Left cardiac atrium (tissue), 4 donors: Measurements from ENCODE around the gene PLD4. TPM values are rescaled to one million over a fixed set of nuclear protein-coding genes. Genes with fewer than 3 reads are reported as not detected.
A peak's percentile ranks its signal among the peaks of the same experiment; 100 is the strongest.
"Not testable (repeated sequence)": the region's sequence is repeated elsewhere in the genome, so short reads cannot be mapped to it uniquely, and the experiment has no call there.

Experiments
- ATAC-seq, 2 donors: fragments of 200-7000 bp; cut with Tn5 transposase; one replicate each; pipeline ENCODE4 v1.9.1; 2020; ENCODE audit warnings: mild to moderate bottlenecking in 2 of 2, moderate library complexity in 2 of 2
- DNase-seq: peaks from one replicate; pipeline ENCODE4 v3.0.0-alpha.2; 2020
- intact Hi-C, 2 donors: fragments of 100-400 bp; cut with DNase I; formaldehyde crosslinking; loops; one replicate each; pipeline versions ENCODE4 v1.14.1 to v1.15.1; 2022 to 2023
- total RNA-seq, 2 donors: library from RNA; stranded (reverse); fragmentation: NEBNext Ultra II Directional; extraction: Animal tissue kit (Norgen Biotek cat#: 25700); gene quantifications; one replicate each; pipeline ENCODE4 v1.2.1, GENCODE V29; 2021
- donor health status: DM: no; HTN: yes; CAD: no.
- donor health status: DM: no; HTN: yes; CAD: no; lungs with severe emphysema.
- donor health status: DM: yes; HTN: yes; CAD: no.
- donor health status: Dilated cardiomyopathy.

The PLD4 gene
- total RNA-seq, 2 donors from 2014 or later, result 0.13 to 0.24 TPM

DNA sequence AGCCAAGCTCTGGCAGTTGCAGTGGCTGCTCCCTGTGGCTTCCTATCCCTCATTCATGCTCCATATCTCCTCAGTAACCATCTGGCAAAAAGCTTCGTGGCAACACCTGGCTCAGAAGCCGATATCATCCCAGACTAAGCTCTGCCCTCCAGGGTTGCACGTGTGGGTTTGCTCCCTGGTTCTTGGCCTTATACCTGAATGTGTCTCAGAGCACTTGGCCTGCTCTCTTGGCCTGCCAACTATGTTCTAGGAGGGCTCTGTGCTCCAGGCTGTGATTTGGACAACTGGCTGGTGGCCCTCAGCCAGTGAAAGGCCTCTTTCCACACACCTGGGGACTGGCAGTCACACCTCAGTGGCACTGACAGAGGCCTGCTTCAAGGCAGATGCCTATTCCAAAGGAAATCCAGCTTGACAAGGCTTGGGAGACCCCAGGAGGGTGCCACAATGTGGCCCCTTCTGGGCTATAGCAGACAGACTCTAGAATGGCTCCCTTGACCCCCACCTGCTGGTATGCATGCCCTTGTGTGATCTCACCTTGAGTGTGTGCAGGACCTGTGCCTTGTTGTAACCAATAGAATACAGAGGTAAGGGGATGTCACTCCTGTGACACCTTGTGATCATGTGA is 10.5 kb downstream of the PLD4 start:
- intact Hi-C loops, result no loop called here
- DNase-seq, result no peak
- no peak for ATAC-seq

DNA sequence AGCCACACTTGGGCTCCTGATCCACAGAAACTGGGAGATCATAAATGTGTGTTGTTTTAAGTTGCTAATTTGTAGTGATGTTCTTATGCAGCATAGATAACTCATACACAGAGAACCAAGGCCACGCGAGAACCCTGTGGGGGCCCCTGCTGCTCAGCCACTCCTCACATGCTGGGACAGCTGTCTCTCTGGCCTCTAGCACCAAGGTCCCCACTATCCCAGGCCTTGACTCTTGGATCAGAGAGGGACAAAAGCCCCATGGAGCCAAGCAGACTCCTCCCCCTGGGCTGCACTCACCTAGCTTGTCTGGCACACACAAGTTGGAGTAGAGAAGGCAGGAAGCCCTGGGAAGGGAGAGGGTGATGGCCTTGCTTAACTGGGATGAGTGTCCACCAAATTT is 11.3 kb downstream of the PLD4 start:
- DNase-seq (peak; percentile 6), ATAC-seq (no peak)
- intact Hi-C loops, result no loop called here

DNA sequence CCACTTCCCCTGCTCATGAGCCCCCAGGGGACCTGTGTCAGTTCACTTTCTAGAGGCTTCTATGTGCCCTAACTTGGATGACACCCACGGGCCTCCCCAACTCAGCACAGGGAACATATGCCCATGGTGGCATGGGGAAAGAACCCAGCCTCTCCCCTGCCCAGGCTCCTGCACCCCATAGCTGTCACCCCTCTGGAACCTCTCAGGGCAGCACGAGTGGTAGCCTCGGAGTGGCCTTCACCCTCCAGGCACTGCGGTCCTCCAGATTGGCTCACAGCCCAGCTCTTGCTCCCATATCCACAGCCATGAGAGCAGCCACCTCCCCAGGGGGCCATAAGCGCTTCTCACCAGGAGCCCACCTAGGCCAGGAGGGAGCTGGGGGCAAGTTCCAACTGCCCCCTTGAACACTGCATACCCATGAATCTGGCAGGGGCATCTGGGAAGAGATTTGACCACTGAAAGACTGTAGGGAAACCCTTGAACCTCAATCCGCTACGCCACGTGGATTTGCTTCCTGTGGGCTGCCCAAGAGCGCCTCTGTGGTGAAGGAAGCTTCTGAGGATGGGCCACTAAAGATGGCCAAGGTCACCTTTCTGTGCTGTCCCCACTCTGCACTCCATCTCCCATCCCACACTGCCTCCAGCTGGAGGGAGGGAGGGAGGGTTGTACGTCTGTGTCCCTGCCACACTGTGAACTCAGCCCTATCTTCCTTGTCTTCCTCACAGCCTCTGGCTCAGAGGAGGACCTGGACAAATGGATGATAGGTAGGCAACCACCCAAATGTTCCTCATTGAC is 11.9 kb downstream of the PLD4 start:
- ATAC-seq (no peak), DNase-seq (peak; percentile 3)
- intact Hi-C loops, result no loop called here

DNA sequence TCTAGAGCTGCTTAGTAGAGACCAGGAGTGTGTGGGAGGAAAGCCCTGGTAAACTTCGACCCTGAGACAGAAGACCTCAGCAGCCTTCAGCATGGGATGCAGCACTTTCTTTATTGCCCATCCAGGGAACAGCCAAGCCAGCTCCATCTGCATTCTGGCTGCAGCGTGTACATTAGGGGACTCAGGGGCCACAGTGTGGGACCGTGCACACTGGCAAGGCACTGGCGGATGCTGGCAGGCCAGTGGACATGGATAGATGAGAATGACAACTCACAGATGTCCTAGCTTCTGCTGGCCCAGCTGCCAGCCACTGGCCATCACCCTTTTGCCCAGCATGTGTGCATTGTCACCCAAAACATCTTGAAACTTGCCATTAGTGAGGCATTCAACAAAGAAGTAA is 12.5 kb downstream of the PLD4 start:
- intact Hi-C loops, result no loop called here
- DNase-seq, result peak; percentile 7
- no peak for ATAC-seq

DNA sequence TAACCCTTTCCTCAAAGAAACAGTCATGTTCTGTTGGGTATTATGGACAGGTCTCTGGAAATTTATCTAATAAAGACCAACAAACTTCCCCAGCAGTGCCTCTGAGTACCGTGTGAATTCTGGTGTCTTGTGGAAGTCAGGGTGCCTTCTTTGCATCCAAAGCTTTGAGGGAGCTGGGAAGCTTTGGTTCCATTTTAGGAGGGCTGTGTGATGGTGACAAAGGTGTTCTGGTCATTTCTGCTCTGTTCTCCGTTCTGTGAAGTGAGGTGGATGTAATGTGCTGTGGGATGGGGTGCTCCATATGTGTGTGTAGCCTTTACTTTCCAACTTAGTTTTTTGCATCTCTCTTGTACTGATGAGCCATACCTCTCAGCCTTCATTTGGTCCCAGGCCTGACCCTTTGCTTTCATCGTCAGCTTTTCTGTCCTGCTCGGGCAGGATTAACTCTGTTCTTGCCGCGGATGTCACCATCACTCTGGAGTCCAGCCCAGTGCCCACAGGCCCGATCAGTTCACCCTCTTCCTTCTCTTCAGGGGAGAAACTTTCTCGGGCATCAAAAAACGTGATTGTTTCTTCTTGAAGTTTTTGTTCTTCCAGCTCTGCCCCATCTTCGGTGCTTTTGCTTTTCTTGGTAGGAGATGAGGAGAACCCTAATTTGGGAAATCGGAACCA is 13.2 kb downstream of the PLD4 start:
- intact Hi-C loops, result no loop called here
- ATAC-seq (no peak), DNase-seq (no peak)

DNA sequence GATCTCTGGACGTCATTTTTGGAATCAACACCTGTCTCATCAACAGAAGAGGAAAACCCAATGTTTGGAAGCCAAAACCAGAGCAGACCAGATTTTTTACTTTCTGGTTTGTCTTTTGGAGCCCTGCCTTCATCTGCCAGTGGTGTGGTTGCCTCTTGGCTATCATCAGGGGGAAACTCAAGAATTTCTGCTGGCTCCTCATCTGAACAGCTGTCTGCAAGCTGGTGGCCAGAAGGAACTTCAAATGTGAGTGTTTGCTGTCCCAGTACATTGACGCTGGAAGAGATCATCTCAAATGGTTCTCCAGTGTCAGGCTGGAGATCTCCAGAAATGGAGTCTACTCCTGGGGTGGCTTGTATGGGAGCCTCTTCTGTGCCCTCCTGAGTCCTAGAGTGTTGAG is 13.8 kb downstream of the PLD4 start:
- no peak for ATAC-seq
- intact Hi-C loops, result no loop called here
- no peak for DNase-seq

DNA sequence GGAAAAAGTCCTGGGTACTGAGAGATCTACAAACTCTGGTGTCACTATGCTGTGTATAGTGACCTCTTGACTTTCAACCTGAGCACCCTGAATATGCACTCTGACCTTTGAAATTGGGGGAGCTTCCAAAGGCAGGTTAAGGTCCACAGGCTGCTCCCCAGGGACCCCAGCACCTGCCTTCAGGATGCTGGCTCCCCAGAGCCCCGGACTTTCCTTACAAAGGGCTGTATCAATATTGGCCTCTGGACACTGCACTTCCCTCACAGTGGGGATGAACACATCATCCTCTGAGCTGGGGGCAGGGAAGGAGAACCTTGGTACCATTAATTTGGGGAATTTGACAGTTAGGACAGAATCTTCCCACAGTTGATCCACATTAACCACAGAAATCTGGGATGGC is 14.3 kb downstream of the PLD4 start:
- DNase-seq (peak; percentile 5), ATAC-seq (no peak)
- intact Hi-C loops, result no loop called here

DNA sequence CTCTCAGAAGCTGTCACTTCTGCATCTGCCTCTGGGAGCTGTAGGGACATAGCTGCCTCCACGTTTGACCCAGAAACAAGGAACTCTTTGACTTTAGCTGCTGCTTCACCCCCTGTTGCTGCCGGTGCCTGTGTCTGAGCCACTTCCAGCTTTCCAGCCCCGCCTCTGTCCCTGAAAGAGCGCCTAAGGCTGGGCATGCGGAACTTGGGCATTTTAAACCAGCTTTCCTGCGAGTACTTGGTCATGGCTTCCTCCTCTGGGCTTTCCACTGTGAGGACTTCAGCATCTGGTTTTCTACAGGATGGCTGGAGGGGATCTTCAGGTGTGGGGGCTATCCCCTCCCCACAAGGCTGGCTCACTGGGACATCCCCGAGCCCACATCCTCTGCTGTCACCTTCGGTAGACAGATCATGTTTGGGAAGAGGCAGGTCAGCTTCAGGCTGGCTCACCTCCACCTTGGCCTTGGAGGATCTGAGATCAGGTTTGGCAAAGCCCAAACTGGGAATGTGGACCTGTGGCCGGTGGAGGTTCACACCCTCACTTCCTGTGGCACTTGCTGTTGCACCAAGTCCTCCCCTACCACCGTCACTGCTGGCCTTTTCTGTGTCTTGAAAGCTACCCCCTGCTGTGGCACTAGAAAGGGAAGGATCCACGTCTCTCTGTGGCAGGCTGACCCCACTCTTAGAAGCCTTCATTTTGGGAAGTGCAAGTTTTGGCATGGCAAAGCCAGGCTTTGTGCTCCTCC is 15.2 kb downstream of the PLD4 start:
- intact Hi-C loops, result no loop called here
- DNase-seq (peak; percentile 8), ATAC-seq (no peak)

DNA sequence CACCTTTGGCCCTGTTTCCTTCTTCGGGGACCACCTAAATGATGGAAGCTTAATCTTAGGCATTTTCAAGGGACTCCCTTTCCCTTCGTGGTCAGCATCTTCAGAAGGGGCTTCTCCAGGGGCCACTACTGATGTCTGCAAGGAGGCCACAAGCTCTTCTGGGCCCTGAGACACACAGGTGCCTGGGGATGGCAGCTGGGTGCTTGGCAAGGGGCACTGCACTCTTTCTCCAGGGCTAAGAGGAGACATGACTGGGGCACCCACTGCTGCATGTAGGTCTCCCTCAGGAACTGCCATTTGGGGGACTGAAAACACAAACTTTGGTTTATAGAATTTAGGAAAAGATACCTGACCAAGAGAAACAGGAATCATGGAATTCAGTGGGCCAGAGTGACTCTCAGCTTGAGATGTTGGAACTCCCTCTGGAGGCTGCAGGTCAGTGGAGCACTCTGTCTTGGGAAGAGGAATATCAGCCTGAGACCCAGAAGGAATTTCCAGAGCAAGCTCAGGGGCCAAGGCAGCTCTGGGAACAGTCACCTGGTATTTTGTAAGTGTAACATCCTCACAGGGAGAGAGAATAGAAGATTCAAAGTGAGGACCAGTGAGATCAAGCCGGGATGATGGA is 16.0 kb downstream of the PLD4 start:
- ATAC-seq, result no peak
- peak; percentile 3 for DNase-seq
- intact Hi-C loops, result no loop called here

DNA sequence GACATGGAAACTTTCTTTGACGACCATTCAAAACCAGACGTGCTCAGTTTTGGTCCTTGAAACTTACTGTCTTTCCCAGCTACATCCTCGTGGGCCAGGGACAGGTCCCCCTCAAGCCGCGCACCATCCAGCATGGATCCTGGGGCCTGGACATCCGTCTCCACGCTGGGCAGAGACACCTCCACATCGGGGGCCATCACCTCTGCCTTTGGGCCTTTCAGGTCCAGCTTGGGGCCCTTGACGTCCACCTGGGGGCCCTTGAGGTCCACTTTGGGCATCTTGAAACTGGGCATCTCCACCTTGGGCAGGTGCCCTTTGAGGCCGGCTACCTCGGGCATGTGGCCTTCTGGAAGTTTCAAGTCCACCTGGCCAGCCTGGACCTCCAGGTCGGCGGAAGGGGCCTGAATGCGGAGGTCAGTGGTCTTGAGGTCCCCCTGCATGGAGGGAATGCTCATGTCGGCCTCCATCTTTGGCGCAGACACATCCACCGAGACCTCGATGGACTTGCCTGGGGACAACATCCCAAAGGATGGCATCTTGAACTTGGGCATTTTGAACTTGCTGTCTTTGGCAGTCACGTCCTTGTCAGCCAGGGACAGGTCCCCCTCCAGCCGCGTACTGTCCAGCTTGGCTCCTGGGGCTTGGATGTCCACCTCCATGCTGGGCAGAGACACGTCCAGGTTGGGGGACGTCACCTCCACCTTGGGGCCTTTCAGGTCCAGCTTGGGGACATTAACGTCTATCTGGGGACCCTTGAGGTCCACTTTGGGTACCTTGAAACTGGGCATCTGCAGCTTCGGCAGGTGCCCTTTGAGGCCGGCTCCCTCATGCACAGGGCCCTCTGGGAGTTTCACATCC is 17.1 kb downstream of the PLD4 start:
- intact Hi-C loops, result no loop called here
- ATAC-seq (no peak), DNase-seq (peak; percentile 20)

DNA sequence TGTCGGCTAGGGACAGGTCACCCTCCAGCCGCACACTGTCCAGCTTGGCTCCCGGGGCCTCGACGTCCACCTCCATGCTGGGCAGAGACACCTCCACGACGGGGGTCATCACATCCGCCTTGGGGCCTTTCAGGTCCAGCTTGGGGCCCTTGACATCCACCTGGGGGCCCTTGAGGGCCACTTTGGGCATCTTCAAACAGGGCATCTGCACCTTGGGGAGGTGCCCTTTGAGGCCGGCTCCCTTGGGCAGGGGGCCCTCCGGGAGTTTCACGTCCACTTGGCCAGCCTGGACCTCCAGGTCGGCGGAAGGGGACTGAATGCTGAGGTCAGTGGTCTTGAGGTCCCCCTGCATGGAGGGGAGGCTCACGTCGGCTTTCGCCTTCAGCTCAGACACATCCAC is 17.9 kb downstream of the PLD4 start:
- intact Hi-C loops, result no loop called here
- peak; percentile 15 for DNase-seq
- no peak for ATAC-seq

DNA sequence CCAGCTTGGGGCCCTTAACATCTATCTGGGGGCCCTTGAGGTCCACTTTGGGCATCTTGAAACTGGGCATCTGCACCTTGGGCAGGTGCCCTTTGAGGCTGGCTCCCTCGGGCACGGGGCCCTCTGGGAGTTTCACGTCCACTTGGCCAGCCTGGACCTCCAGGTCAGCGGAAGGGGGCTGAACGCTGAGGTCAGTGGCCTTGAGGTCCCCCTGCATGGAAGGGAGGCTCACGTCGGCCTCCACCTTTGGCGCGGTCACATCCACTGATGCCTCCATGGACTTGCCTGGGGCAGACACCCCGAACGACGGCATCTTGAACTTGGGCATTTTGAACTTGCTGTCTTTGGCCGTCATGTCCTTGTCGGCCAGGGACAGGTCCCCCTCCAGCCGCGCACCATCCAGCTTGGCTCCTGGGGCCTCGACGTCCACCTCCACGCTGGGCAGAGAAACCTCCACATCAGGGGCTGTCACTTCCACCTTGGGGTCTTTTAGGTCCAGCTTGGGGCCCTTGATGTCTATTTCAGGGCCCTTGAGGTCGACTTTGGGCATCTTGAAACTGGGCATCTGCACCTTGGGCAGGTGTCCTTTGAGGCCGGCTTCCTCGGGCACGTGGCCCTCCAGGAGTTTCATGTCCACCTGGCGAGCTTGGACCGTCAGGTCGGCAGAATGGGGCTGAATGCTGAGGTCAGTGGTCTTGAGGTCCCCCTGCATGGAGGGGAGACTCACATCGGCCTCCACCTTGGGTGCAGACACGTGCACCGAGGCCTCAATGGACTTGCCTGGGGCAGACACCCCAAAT is 18.7 kb downstream of the PLD4 start:
- peak; percentile 16 for DNase-seq
- ATAC-seq, result not testable (repeated sequence)

DNA sequence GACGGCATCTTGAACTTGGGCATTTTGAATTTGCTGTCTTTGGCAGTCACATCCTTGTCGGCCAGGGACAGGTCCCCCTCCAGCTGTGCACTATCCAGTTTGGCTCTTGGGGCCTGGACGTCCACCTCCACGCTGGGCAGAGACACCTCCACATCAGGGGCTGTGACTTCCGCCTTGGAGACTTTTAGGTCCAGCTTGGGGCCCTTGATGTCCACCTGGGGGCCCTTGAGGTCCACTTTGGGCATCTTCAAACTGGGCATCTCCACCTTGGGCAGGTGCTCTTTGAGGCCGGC is 19.3 kb downstream of the PLD4 start:
- intact Hi-C loops, result not testable (repeated sequence)
- peak; percentile 7 for DNase-seq

More for the DNA sequence above, 18.7 kb downstream of the PLD4 start:
- intact Hi-C loops, result not testable (repeated sequence)

DNA sequence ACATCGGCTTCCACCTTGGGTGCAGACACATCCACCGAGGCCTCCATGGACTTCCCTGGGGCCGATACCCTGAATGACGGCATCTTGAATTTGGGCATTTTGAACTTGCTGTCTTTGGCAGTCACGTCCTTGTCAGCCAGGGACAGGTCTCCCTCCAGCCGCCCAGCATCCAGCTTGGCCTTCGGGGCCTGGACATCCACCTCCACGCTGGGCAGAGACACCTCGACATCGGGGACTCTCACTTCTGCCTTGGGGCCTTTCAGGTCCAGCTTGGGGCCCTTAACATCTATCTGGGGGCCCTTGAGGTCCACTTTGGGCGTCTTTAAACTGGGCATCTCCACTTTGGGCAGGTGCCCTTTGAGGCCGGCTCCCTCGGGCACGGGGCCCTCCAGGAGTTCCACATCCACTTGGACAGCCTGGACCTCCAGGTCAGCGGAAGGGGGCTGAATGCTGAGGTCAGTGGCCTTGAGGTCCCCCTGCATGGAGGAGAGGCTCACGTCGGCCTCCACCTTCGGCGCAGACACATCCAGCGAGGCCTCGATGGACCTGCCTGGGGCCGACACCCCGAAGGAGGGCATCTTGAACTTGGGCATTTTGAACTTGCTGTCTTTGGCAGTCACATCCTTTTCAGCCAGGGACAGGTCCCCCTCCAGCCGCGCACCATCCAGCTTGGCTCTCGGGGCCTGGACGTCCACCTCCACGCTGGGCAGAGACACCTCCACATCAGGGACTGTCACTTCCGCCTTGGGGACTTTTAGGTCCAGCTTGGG is 19.9 kb downstream of the PLD4 start:
- intact Hi-C loops, ATAC-seq: not testable (repeated sequence)
- peak; percentile 10 for DNase-seq

More for the DNA sequence above, 19.3 kb downstream of the PLD4 start:
- ATAC-seq, result not testable (repeated sequence)

DNA sequence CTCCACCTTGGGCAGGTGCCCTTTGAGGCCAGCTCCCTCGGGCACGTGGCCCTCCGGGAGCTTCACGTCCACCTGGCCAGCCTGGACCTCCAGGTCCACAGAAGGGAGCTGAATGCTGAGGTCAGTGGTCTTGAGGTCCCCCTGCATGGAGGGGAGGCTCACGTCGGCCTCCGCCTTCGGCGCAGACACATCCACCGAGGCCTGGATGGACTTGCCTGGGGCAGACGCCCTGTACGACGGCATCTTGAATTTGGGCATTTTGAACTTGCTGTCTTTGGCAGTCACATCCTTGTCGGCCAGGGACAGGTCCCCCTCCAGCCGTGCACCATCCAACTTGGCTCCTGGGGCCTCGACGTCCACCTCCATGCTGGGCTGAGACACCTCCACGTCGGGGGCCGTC is 20.6 kb downstream of the PLD4 start:
- ATAC-seq, intact Hi-C loops: not testable (repeated sequence)
- DNase-seq, result peak; percentile 12

DNA sequence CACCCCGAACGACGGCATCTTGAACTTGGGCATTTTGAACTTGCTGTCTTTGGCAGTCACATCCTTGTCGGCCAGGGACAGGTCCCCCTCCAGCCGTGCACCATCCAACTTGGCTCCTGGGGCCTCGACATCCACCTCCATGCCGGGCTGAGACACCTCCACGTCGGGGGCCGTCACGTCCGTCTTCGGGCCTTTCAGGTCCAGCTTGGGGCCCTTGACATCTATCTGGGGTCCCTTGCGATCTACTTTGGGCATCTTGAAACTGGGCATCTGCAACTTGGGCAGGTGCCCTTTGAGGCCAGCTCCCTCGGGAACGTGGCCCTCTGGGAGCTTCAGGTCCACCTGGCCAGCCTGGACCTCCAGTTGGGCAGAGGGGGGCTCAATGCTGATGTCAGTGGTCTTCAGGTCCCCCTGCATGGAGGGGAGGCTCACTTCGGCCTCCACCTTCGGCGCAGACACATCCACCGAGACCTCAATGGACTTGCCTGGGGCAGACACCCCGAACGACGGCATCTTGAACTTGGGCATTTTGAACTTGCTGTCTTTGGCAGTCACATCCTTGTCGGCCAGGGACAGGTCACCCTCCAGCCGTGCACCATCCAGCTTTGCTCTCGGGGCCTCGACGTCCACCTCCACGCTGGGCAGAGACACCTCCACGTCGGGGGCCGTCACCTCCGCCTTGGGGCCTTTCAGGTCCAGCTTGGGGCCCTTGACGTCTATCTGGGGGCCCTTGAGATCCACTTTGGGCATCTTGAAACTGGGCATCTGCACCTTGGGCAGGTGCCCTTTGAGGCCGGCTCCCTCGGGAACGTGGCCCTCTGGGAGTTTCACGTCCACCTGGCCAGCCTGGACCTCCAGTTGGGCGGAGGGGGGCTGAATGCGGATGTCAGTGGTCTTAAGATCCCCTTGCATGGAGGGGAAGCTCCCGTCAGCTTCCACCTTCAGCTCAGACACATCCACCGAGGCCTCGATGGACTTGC is 21.6 kb downstream of the PLD4 start:
- ATAC-seq, intact Hi-C loops: not testable (repeated sequence)
- peak; percentile 15 for DNase-seq
